ENCODE results near the gene RBM20. TPM values are rescaled to one million over a fixed set of nuclear protein-coding genes. Genes with fewer than 3 reads are reported as not detected.

The RBM20 gene
- polyA plus RNA-seq, 3 donors: not detected

GRCh38 chr10:110608087-110608486, 36.0 kb upstream of the RBM20 start:
- no peak for TF ChIP-seq CTCF (IDR thresholded peaks at IDR 0.05)
- WGBS (ENCODE audit: insufficient coverage): 100% methylated on average over 1 of the region's 6 CpGs
- Mint-ChIP-seq H3K4me3 (no peak overlapping the region), H3K27me3 (ENCODE audit: low read depth in 3 of 3) (no peaks in the 10 kb centered on the region), H3K36me3 (peaks cover 29 to 53% of the 10 kb centered on the region in 2 donors), H3K4me1 (peaks cover 5% of the 10 kb centered on the region), H3K9me3 (no peaks in the 10 kb centered on the region), H3K27ac (peak overlapping the region in 1 of 7 donors; percentile 45)
- H3K79me2 ChIP-seq (ENCODE audit: insufficient read depth, low read length): no peaks in the 10 kb centered on the region
- no peaks in the 10 kb centered on the region for H3K27me3 ChIP-seq (ENCODE audit: control insufficient read depth in 2 of 2, insufficient read depth in 2 of 2, low read length in 2 of 2)
- H3K36me3 ChIP-seq (replicated peaks in 1 of 2; ENCODE audit: control insufficient read depth in 1 of 2, insufficient read depth in 2 of 2, low read length in 2 of 2): peaks cover 33 to 50% of the 10 kb centered on the region in 2 donors
- H3K9me3 ChIP-seq (replicated peaks in 1 of 2; ENCODE audit: control insufficient read depth in 1 of 2, insufficient read depth in 1 of 2, low read length in 2 of 2): no peaks in the 10 kb centered on the region
- no peak overlapping the region for H2AFZ ChIP-seq (ENCODE audit: insufficient read depth, low read depth, low read length, poor library complexity, severe bottlenecking)
- H3K4me2 ChIP-seq (replicated peaks; ENCODE audit: extremely low read depth, low read length, poor library complexity, severe bottlenecking): no peak overlapping the region
- no peaks in the 10 kb centered on the region for H3K4me1 ChIP-seq (ENCODE audit: control insufficient read depth in 1 of 2, insufficient read depth in 2 of 2, low read length in 2 of 2)
- no peak overlapping the region for H3K9ac ChIP-seq (ENCODE audit: insufficient read depth, low read length, poor library complexity, severe bottlenecking)
- intact Hi-C loops (cut with micrococcal nuclease): no loop called here
- no peak overlapping the region for H3K27ac ChIP-seq (ENCODE audit: low read depth in 1 of 2, low read length in 2 of 2)
- no peak overlapping the region for H3K4me3 ChIP-seq (replicated peaks in 1 of 3; ENCODE audit: low read depth in 2 of 3, low read length in 3 of 3)
- no peaks in the 10 kb centered on the region for H4K20me1 ChIP-seq (ENCODE audit: insufficient read depth, low read length)
- DNase-seq: no peak

- Mint-ChIP-seq H3K9me3 (no peaks in the 10 kb centered on the region), H3K4me3 (no peak overlapping the region), H3K27ac (peak overlapping the region in 2 of 7 donors; percentile 9 to 63), H3K27me3 (ENCODE audit: low read depth in 3 of 3) (no peaks in the 10 kb centered on the region), H3K4me1 (peaks cover 7% of the 10 kb centered on the region), H3K36me3 (peaks cover 19 to 40% of the 10 kb centered on the region in 2 donors)
- intact Hi-C loops (cut with micrococcal nuclease): loop anchor here (10.0 kb wide), 1 partner anchor 985 kb away; no protein-coding TSS in a partner anchor
- H3K79me2 ChIP-seq (ENCODE audit: insufficient read depth, low read length): no peaks in the 10 kb centered on the region
- no peaks in the 10 kb centered on the region for H3K9me3 ChIP-seq (replicated peaks in 1 of 2; ENCODE audit: control insufficient read depth in 1 of 2, insufficient read depth in 1 of 2, low read length in 2 of 2)
- H3K36me3 ChIP-seq (replicated peaks in 1 of 2; ENCODE audit: control insufficient read depth in 1 of 2, insufficient read depth in 2 of 2, low read length in 2 of 2): peaks cover 22 to 35% of the 10 kb centered on the region in 2 donors
- H3K4me1 ChIP-seq (ENCODE audit: control insufficient read depth in 1 of 2, insufficient read depth in 2 of 2, low read length in 2 of 2): no peaks in the 10 kb centered on the region
- no peak overlapping the region for H3K4me2 ChIP-seq (replicated peaks; ENCODE audit: extremely low read depth, low read length, poor library complexity, severe bottlenecking)
- no peak overlapping the region for H3K27ac ChIP-seq (ENCODE audit: low read depth in 1 of 2, low read length in 2 of 2)
- no peak overlapping the region for H3K4me3 ChIP-seq (replicated peaks in 1 of 3; ENCODE audit: low read depth in 2 of 3, low read length in 3 of 3)
- no peak overlapping the region for H3K9ac ChIP-seq (ENCODE audit: insufficient read depth, low read length, poor library complexity, severe bottlenecking)
- 17% methylated on average over 1 of the region's 2 CpGs for WGBS (ENCODE audit: insufficient coverage)
- no peaks in the 10 kb centered on the region for H3K27me3 ChIP-seq (ENCODE audit: control insufficient read depth in 2 of 2, insufficient read depth in 2 of 2, low read length in 2 of 2)
- no peak for TF ChIP-seq CTCF (IDR thresholded peaks at IDR 0.05)
- no peaks in the 10 kb centered on the region for H4K20me1 ChIP-seq (ENCODE audit: insufficient read depth, low read length)
- DNase-seq: no peak
- no peak overlapping the region for H2AFZ ChIP-seq (ENCODE audit: insufficient read depth, low read depth, low read length, poor library complexity, severe bottlenecking)
Measured at GRCh38 chr10:110609605-110610004, 34.5 kb upstream of the RBM20 start.

All from CD14-positive monocyte (primary cell).